HepG2 (cell line): ENCODE measurements around the gene LYRM1. TPM values are rescaled to one million over a fixed set of nuclear protein-coding genes. Genes with fewer than 3 reads are reported as not detected.
A peak's percentile ranks its signal among the peaks of the same experiment; 100 is the strongest.

ENCODE experiments used
- ARHGAP35 ChIP-seq: sonication (generic); formaldehyde crosslinking; IDR thresholded peaks from 2 replicates; pipeline ENCODE4 v1.9.0; 2022; ENCODE audit warnings: mild to moderate bottlenecking, inconsistent platforms, moderate library complexity, missing genetic modification reagents, borderline replicate concordance
- EEA1 ChIP-seq: sonication (generic); formaldehyde crosslinking; IDR thresholded peaks from 2 replicates; pipeline ENCODE4 v1.5.1; 2020; ENCODE audit warnings: mild to moderate bottlenecking, missing genetic modification reagents, borderline replicate concordance
- ETV6 ChIP-seq: sonication (generic); formaldehyde crosslinking; conservative IDR thresholded peaks from 2 replicates; pipeline ENCODE4 v1.4.0; 2020; ENCODE audit warnings: missing genetic modification reagents
- PCBP2 ChIP-seq: fragments of 200-400 bp; formaldehyde crosslinking; optimal IDR thresholded peaks from 2 replicates; pipeline ENCODE3; 2018; ENCODE audit warnings: low read length, low read depth; ENCODE audit not compliant: poor library complexity, severe bottlenecking
- SATB2 ChIP-seq: sonication (generic); formaldehyde crosslinking; IDR thresholded peaks from 2 replicates; pipeline ENCODE4 v1.5.0; 2020; ENCODE audit warnings: missing genetic modification reagents
- TBP ChIP-seq: sonication (generic); formaldehyde crosslinking; IDR thresholded peaks from 2 replicates; pipeline ENCODE4 v1.5.0; 2020; ENCODE audit warnings: missing genetic modification reagents
- ZNF317 ChIP-seq: sonication (generic); formaldehyde crosslinking; IDR thresholded peaks from 2 replicates; pipeline ENCODE4 v1.5.0; 2020; ENCODE audit warnings: mild to moderate bottlenecking, missing genetic modification reagents
- ZNF569 ChIP-seq: sonication (generic); formaldehyde crosslinking; IDR thresholded peaks from 2 replicates; pipeline ENCODE4 v1.5.0; 2020; ENCODE audit warnings: mild to moderate bottlenecking, missing genetic modification reagents, moderate library complexity, borderline replicate concordance
- ZNF841 ChIP-seq: sonication (generic); formaldehyde crosslinking; IDR thresholded peaks from 2 replicates; pipeline ENCODE4 v1.8.1; 2023; ENCODE audit warnings: missing genetic modification reagents, borderline replicate concordance
- polyA plus RNA-seq, 8 experiments: library from polyadenylated mRNA; depleted of rRNA in 3 of 8; stranded (reverse) in 7 of 8; unstranded in 1 of 8; fragments of >200 nt; fragmentation: Illumina TruSeq in 4 of 8; extraction: Trizol in 4 of 8; gene quantifications; 2 replicates each; pipeline versions ENCODE4 v1.2.1 to v1.2.3, GENCODE V29; 2011 to 2016; ENCODE audit warnings: low read depth in 4 of 8, missing spikeins in 1 of 8, mixed read lengths in 1 of 8; ENCODE audit not compliant: insufficient read depth in 1 of 8
- total RNA-seq, 5 experiments: library from RNA; depleted of rRNA; stranded (reverse); fragments of >200 nt; fragmentation: Illumina TruSeq; extraction: Trizol; gene quantifications; 2 replicates each; pipeline ENCODE4 v1.2.3, GENCODE V29; 2016; ENCODE audit warnings: low read depth in 1 of 5
- TF ChIP-seq, protein P1 (sequence below), 2 experiments: IDR thresholded peaks; 2 replicates each; pipeline ENCODE4 v1.6.1; 2011 to 2012; ENCODE audit warnings: low read length in 2 of 2, borderline replicate concordance in 1 of 2, low read depth in 1 of 2, mild to moderate bottlenecking in 1 of 2, moderate library complexity in 1 of 2
- TF ChIP-seq, protein P2 (sequence below): sonication (generic); formaldehyde crosslinking; IDR thresholded peaks from 2 replicates; pipeline ENCODE4 v1.5.0; 2020; ENCODE audit warnings: mild to moderate bottlenecking, missing genetic modification reagents, borderline replicate concordance
- TF ChIP-seq, protein P3 (sequence below): sonication (generic); formaldehyde crosslinking; IDR thresholded peaks from 2 replicates; pipeline ENCODE4 v1.4.0; 2020; ENCODE audit warnings: mild to moderate bottlenecking, low read depth, missing genetic modification reagents
- TF ChIP-seq, protein P4 (sequence below): sonication (generic); formaldehyde crosslinking; IDR thresholded peaks from 2 replicates; pipeline ENCODE4 v1.5.0; 2020; ENCODE audit warnings: missing genetic modification reagents, mild to moderate bottlenecking, borderline replicate concordance

The LYRM1 gene
- total and polyA plus RNA-seq, 2 of the 13 experiments (the other 11 are each of a cell fraction or from before 2014, with no cell fraction given): 59.2 to 82.6 TPM

DNA sequence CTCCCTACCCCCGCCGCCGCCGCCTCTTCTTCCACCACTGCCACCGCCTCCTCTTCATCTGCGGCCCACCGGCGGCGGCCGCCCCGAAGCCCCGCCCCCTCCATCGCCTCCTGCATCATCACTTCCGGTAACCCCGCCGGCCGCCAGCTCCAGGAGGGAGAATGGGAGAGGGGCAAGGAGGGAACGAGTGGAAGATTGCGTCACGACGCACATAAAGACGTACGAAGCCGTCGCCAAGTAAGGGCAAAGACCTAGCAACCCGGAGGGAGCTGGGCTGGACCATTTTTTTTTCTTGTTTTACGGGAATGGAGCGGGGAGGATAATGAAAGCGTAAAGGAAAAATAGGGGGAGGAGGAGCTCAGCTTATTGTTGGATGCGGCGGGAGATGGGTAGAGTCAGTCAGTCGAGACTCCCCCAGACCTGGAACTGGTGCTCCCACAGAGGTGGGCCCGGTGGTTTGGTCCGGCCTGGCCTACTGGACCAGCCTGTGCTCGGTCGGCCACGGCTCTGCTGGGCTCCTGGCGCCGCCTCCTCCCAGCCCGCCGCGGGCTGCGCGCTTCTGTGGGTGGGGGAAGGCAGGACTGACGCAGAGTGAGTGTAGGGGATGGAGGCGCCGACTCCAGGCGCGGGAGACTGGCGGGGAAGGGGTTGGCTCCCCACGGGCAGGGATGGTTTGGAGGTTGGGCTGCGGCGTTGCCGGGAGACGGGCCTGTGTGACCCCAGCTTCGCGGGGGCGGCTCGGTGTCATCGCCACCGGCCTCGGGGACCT, at the start of gene LYRM1, which contains the start of gene DCUN1D3 (continued):
- TF ChIP-seq, protein P1, sequence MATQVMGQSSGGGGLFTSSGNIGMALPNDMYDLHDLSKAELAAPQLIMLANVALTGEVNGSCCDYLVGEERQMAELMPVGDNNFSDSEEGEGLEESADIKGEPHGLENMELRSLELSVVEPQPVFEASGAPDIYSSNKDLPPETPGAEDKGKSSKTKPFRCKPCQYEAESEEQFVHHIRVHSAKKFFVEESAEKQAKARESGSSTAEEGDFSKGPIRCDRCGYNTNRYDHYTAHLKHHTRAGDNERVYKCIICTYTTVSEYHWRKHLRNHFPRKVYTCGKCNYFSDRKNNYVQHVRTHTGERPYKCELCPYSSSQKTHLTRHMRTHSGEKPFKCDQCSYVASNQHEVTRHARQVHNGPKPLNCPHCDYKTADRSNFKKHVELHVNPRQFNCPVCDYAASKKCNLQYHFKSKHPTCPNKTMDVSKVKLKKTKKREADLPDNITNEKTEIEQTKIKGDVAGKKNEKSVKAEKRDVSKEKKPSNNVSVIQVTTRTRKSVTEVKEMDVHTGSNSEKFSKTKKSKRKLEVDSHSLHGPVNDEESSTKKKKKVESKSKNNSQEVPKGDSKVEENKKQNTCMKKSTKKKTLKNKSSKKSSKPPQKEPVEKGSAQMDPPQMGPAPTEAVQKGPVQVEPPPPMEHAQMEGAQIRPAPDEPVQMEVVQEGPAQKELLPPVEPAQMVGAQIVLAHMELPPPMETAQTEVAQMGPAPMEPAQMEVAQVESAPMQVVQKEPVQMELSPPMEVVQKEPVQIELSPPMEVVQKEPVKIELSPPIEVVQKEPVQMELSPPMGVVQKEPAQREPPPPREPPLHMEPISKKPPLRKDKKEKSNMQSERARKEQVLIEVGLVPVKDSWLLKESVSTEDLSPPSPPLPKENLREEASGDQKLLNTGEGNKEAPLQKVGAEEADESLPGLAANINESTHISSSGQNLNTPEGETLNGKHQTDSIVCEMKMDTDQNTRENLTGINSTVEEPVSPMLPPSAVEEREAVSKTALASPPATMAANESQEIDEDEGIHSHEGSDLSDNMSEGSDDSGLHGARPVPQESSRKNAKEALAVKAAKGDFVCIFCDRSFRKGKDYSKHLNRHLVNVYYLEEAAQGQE (IDR thresholded peaks at IDR 0.05; ENCODE audit: borderline replicate concordance in 1 of 2, low read depth in 1 of 2, low read length in 2 of 2): no peak
- TF ChIP-seq ETV6 (CRISPR knock-in tag) (peak; percentile 60), ZNF841 (CRISPR knock-in tag) (peak; percentile 94; the same call in 1 of the 2 replicates), SATB2 (peak; percentile 72; the same call in 1 of the 2 replicates), ZNF317 (0 out of 2 replicates have a peak, but pooled peaks have one; percentile 91), ZNF569 (CRISPR knock-in tag) (0 out of 2 replicates have a peak, but pooled peaks have one; percentile 30), PCBP2 (no peak), ARHGAP35 (CRISPR knock-in tag) (no peak; the same call in 1 of the 2 replicates), TBP (CRISPR knock-in tag) (no peak), EEA1 (CRISPR knock-in tag) (no peak; the same call in 1 of the 2 replicates)
- TF ChIP-seq, protein P2, sequence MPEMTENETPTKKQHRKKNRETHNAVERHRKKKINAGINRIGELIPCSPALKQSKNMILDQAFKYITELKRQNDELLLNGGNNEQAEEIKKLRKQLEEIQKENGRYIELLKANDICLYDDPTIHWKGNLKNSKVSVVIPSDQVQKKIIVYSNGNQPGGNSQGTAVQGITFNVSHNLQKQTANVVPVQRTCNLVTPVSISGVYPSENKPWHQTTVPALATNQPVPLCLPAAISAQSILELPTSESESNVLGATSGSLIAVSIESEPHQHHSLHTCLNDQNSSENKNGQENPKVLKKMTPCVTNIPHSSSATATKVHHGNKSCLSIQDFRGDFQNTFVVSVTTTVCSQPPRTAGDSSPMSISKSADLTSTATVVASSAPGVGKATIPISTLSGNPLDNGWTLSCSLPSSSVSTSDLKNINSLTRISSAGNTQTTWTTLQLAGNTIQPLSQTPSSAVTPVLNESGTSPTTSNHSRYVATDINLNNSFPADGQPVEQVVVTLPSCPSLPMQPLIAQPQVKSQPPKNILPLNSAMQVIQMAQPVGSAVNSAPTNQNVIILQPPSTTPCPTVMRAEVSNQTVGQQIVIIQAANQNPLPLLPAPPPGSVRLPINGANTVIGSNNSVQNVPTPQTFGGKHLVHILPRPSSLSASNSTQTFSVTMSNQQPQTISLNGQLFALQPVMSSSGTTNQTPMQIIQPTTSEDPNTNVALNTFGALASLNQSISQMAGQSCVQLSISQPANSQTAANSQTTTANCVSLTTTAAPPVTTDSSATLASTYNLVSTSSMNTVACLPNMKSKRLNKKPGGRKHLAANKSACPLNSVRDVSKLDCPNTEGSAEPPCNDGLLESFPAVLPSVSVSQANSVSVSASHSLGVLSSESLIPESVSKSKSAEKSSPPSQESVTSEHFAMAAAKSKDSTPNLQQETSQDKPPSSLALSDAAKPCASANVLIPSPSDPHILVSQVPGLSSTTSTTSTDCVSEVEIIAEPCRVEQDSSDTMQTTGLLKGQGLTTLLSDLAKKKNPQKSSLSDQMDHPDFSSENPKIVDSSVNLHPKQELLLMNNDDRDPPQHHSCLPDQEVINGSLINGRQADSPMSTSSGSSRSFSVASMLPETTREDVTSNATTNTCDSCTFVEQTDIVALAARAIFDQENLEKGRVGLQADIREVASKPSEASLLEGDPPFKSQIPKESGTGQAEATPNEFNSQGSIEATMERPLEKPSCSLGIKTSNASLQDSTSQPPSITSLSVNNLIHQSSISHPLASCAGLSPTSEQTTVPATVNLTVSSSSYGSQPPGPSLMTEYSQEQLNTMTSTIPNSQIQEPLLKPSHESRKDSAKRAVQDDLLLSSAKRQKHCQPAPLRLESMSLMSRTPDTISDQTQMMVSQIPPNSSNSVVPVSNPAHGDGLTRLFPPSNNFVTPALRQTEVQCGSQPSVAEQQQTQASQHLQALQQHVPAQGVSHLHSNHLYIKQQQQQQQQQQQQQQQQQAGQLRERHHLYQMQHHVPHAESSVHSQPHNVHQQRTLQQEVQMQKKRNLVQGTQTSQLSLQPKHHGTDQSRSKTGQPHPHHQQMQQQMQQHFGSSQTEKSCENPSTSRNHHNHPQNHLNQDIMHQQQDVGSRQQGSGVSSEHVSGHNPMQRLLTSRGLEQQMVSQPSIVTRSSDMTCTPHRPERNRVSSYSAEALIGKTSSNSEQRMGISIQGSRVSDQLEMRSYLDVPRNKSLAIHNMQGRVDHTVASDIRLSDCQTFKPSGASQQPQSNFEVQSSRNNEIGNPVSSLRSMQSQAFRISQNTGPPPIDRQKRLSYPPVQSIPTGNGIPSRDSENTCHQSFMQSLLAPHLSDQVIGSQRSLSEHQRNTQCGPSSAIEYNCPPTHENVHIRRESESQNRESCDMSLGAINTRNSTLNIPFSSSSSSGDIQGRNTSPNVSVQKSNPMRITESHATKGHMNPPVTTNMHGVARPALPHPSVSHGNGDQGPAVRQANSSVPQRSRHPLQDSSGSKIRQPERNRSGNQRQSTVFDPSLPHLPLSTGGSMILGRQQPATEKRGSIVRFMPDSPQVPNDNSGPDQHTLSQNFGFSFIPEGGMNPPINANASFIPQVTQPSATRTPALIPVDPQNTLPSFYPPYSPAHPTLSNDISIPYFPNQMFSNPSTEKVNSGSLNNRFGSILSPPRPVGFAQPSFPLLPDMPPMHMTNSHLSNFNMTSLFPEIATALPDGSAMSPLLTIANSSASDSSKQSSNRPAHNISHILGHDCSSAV (CRISPR knock-in tag): peak; percentile 90; the same call in 1 of the 2 replicates
- TF ChIP-seq, protein P3, sequence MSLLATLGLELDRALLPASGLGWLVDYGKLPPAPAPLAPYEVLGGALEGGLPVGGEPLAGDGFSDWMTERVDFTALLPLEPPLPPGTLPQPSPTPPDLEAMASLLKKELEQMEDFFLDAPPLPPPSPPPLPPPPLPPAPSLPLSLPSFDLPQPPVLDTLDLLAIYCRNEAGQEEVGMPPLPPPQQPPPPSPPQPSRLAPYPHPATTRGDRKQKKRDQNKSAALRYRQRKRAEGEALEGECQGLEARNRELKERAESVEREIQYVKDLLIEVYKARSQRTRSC (CRISPR knock-in tag): no peak
- TF ChIP-seq, protein P4, sequence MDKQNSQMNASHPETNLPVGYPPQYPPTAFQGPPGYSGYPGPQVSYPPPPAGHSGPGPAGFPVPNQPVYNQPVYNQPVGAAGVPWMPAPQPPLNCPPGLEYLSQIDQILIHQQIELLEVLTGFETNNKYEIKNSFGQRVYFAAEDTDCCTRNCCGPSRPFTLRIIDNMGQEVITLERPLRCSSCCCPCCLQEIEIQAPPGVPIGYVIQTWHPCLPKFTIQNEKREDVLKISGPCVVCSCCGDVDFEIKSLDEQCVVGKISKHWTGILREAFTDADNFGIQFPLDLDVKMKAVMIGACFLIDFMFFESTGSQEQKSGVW (CRISPR knock-in tag): no peak
